ENCODE measurements around the gene CHRNG.

Gene CHRNG, protein sequence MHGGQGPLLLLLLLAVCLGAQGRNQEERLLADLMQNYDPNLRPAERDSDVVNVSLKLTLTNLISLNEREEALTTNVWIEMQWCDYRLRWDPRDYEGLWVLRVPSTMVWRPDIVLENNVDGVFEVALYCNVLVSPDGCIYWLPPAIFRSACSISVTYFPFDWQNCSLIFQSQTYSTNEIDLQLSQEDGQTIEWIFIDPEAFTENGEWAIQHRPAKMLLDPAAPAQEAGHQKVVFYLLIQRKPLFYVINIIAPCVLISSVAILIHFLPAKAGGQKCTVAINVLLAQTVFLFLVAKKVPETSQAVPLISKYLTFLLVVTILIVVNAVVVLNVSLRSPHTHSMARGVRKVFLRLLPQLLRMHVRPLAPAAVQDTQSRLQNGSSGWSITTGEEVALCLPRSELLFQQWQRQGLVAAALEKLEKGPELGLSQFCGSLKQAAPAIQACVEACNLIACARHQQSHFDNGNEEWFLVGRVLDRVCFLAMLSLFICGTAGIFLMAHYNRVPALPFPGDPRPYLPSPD

GRCh38 chr2:232539298-232540231 lies at the start of gene CHRNG:
CHRNG (plus strand) TSS chr2:232539692; CDS start chr2:232539748, 56 bp downstream.
- DNase-seq: no peak

DNA sequence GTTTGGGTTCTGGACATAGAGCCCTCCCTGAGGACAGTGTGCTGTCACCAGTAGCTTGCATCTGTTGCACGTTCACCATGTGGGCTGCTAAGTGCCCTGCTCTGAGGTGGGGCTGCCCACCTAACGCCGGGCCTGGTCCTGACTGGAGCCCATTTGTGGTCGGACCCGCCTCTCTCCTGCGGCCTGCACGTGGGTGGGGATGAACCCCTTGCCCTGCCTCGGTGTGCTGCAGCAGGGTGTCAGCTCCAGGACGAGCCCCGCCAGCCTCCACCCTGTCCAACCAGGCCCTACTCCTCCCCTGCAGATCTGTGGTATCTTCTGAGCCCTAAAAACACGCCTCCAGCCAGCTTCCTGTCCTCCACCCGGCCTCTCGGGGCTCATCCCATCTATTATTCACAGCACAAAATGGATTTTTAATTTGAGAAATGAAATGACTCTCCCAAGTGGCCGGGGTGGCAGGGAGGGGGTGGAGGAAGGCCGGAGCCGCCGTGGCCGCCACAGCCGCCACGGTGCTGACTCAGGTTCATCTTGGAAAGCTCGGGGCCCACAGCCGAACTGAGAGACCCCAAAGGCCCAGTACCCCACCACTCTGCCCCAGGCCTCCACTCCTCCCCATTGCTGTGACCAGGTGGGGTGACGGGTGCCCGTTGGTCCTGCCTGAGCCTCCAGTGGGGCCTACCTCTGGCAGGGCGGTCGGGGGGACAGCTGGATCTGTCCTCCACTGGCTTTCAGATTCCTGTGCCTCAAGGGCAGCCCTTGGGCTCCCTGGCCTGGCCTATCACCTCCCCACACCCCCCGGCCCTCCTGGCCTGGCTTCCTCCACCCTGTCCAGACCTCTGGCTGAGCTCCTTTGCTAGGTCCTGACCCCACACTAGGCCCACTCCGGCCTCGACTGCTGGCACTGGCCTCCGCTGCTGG lies 49.0 kb upstream of the CHRNG start:
- peak; percentile 29 for DNase-seq

DNA sequence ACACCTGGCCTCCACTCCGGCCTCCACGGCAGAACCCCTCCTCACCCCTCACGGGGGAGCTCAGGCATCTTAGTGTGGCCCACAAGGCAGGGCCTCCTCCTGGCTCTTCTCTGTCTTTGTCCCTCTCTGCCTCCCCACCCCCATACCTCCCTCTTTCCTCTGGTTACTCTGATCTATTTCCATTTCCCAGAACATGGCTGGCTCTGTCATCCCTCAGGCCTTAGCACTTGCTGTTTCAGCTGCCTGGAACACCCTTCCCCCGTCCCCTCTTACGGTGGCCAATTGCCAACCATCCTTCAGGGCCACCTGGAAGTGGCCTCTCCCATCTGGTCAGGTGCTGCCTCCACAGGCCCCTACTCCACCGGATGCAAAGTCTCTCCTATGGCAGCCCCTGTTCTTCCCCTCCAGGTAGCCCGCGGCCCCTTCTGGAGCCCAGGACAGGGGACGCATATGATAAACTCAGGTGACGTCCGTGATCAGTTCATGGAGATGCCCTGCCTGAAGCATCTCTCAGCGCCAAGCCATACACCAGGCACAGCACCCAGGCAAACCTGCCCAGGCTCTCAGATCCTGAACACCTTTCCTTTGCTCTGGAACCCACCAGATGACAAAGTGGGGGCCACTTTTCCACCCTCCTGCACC lies 48.2 kb upstream of the CHRNG start:
- peak; percentile 1 for DNase-seq

DNA sequence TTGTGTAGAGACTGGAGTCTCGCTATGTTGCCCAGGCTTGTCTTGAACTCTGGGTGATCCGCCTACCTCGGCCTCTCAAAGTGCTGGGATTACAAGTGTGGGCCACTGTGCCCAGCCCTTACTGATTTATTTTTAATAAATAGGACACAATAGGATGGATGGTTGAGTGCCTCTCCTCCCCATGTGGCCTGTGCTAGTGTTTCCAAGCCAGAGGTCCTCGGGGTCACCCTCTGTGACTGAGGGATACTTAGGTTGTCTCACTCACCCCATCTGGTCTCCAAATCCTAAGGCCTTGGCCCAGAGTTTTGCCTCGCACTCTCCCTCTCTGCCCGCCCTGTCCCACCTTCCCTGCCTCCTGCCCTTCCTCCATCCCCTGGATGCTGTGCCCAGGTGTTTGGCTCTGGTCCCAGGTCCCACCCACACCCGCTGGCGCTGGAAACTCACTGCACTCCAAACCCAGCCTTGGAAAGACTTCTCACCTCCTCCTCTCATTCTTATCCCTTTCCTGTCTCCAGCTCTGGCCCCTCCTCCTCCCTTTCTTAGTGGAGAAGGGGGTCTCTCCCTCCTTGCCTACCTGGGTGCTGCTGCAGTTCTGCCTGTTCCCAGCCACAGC lies 47.1 kb upstream of the CHRNG start:
- peak; percentile 7 for DNase-seq

GRCh38 chr2:232492963-232493700 lies 46.4 kb upstream of the CHRNG start:
- DNase-seq: peak; percentile 22

GRCh38 chr2:232493701-232494474 lies 45.6 kb upstream of the CHRNG start:
- peak; percentile 6 for DNase-seq

DNA sequence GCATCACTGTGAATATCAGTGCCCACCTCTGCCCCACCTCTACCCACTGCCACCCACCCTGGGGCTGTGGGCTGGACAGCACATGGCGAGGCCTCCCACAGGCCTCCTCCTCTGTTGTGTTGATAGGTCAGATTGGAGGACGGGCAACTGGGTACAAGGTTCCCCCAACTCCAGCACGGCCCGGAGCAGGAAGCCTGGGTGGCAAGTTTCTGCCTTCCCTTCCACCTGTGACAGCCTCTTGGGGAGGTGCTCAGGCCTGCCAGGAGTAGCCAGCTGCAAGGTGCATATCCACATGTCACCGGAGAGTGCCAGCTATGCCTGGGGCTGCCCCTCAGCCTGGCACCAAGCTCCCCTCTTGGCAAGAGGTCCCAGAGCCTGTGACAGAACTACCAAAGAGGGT lies 45.0 kb upstream of the CHRNG start:
- no peak for DNase-seq

DNA sequence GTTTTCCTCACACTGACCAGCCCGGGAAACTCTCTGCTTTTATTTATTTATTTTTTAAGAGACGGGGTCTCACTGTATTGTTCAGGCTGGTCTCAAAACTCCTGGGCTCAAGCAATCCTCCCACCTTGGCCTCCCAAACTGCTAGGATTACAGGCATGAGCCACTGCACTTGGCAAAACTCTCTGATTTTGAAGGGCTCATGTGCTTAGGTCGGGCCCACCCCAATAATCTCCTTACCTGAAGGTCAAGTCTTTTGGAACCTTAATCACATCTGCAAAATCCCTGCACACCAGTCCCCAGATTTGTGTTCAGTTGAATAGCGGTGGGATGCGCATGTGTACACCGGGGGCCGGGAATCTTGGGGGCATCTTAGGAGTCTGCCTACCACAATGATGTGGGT lies 44.2 kb upstream of the CHRNG start:
- DNase-seq: no peak

DNA sequence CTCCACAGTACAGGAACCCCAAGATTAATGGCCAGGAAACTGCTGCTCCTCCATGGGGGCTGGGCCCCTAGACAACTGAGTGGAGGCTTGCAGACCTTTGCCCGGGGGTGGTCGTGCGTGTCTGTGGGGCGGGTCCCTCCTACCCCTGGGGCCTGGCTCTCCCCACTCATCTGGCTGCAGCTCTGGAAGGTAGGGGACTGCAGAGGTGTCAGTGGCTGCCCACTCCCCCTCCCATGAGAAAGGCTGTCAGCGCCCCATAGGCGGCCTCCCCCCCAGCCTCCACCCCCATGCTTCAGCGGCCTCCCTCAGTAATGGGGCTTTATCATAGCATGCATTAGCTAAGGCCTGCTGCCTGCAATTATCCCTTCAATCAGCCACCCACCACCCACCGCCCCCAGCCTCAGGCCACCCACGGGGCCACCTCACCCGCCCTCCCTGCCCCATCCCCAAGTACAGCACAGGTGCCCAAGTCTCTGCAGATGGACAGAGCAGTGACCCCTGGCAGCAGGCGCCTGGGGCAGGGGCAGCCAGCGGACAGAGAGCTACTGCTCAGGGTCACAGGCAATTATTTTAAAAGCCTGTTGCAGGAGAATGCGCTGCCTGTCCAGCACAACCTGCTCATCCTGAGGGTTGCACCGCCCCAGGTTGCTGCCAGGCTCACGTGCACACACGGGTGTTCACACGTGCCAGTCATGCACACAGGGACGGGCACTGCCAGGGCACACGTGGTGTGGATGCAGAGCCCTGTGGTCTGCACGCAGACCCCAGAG lies 42.8 kb upstream of the CHRNG start:
- no peak for DNase-seq

DNA sequence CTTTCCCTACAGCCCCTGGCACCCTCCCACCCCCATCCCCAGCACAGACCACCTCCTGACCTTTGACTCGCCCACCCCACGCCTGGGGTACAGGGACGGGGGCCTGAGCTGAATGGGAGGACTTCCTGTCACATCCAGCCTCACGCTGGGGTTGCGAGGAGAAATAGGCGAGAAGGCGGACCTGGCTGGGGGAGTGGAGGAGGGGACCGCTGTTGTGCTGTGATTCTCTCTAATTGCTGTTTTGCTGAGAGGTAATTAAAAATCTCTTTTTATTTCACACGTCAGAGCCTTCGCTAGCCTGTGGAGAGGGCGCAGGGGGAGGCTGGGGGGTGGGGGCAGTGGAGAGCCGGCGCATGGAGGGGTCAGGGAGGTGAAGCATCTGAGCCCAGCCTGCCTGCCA lies 42.1 kb upstream of the CHRNG start:
- DNase-seq: no peak

DNA sequence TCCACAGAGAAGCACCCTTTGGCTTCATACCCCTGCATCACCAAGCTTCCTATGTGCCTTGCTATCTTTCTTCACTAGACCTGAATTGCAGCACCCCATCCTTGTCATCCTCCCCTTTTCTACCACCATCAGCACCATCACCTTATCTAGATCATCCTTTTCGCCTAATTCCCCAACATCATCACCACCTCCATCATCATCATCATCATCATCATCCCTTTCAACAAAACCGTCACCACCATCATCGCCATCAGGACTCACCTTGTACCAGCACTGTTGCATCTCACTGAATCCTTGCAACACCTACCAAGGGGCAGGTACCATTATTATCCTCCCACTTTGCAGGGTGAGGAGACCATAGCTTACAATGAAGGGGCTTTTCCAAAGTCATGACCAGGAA lies 41.0 kb upstream of the CHRNG start:
- no peak for DNase-seq

DNA sequence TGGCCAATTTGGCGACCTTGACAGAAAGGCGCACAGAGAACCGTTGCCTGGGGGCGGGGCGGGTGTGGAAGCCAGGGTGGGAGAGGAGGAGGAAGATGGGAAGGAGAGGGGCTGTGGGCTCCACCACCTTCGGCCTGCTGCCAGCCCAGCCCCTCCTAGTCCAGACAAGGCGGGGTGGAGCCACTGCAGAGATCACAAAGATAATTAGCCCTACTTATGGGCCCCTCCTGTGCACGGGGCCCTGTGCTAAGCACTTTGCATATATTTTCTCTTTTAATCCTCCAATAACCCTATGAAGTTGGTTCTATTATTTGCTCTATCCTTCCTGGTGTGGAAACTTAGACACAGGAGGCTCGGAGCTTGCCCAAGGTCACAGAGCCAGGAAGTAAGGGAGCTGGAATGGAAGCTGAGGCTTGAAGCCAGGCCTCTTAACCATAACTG lies 38.1 kb upstream of the CHRNG start:
- no peak for DNase-seq

DNA sequence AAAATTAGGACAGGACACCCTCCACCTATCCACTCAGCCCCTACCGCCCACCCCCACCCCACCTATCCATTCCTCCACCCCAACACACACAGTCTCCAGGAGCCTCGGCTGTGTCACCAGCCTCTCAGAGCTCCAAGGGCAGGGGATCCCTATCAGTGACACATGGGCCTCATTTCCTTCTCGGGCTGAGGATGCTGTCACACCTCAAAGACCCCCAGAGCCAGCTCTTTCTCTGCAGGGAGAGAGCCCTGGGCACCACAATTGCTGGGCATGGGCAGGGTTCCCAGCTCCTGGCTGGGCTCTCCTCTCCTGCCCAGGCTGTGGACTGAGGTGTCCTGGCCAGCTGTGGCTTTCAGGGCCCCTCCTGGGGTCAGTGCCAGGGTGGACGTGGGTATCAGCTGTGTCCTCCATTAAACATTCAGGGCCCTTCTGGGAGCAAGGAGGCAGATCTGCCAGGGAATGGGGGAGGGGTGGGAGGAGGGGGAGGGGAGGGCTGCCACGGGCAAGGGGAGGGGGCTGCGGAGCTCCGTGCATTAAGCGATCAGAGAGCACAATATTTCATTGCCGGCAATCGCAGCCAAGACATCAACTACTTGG lies 37.6 kb upstream of the CHRNG start:
- DNase-seq: no peak

DNA sequence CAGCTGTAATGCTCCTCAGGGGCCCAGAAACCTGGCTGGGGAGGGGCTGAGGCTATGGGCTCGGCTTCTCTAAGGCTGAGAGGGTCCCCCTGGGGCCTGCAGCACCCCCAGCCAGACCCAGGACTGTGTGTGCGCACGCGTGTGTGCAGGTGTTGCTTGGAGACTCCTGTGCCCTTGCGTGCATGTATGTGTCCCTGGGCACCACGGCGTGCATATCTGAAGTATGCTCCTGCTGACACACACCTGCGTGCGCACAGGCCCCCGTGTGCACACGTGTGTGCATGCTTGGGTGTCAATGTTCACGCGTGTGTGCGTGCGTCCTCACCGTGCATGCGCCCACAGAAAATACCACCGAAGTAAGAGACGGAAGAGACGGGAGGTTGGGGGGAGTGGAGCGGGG lies 37.0 kb upstream of the CHRNG start:
- no peak for DNase-seq

DNA sequence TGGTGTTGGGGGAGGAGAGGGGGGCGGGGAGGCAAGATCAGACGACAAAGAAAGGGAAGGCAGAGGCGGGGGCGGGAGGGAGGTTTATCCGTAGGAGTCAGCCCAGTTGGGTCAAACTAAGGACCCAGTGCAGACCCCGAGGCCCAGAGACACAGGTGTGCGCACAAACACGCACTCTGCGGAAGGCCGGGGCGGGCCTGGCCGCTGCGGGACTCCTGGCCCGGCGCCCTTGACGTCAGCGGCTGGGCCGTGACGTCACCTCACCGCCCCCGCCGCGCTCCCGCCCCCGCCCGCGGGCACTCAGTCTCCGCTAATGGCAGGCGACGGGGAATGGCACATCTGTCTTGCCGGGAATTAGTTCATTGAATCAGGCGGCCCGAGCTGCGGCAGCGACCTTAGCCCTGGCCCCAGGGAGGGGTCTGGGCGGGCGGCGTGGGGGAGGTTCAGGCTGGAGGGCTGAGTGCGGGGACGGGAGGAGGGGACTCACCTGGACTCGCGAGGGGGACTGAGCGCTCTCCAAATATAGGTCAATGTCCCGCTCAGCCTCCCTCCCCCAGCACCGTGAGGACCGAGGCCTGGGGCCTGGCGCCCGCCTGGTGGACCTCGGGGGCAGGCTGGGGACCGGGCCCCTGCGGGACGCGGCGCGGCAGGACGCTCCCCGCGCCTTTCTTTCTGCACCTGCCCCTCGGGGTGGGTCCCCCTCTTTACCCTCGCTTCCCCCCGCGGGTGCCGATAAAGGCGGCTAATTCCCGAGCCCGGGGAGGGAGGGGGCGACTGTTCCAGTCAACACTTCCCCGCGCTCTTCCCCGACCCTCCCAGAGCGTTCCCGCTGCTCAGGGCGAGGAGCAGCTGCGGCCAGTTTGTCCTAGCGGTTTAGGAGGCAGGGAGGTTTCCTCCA lies 36.3 kb upstream of the CHRNG start:
- no peak for DNase-seq

DNA sequence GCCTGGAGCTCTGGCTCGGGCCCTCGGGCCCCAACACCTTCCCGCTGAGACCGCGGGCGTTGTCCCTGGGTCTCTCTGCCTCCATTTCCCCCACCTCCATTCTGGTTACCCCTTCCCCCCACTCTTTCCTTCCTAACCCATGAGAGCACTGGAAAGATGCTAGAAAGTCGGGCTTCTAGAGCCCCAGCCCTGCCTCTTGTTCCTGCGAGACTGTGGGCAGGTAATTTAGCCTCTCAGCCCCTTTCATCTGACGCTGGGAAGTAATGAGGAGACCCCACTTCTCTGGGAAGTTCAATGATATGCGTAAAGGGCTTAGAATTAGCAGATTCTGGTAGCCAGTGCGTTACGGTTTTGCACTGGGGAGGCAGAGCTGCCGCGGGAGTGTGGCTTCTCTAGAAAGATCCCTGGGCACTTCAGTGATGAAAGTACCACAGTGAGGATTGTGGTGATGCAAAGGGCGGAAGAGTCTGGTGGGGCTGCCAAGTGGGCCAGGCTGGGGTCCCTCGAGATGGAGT lies 35.6 kb upstream of the CHRNG start:
- DNase-seq: no peak

DNA sequence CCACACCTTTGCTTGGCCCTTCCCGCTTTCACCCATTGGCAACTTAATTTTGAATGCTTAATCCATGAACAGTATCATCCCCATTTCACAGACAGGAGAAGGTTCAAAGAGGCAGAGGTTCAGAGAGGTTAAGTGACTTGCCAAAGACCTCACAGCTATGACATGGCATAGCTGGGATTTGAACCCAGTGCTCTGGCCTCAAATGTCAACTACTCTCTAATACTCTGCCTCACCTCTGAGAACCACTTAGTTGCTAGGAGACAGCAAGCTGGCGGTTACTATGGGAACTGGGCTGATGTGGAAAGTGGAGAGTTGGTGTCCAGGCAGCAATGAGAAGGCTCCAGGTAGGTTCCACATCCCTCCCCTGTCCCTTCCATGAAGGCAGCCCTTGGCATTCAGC lies 35.1 kb upstream of the CHRNG start:
- DNase-seq: no peak
